ENCODE results near the gene SUCO. TPM values are rescaled to one million over a fixed set of nuclear protein-coding genes. Genes with fewer than 3 reads are reported as not detected.

The SUCO gene
- polyA plus RNA-seq, 1 donor (not counting 4 experiments of a cell fraction or from before 2014, with no cell fraction given) = 13.8 TPM

DNA sequence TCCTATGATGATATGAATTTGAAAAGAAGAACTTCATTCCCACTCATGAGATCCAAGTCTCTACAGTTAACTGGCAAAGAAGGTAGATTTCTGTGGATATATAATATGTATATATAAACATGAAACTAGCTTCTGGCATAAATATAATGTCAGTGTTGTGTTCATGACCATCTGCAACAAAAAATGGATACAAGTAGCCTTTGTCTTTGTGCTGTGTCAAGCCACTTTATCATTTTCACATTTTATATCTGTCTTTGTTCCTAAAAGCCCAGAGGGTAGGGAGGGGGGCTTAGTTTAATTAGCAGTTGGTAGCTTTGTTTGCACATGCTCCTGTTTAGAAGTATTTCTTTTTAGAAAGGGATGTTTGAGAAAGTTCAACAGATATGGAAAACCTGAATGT lies 69.8 kb downstream of the SUCO start:
- no peaks in the 10 kb centered on the region for H3K9me3 ChIP-seq (ENCODE audit: control insufficient read depth, low read depth, low read length)
- H3K79me2 ChIP-seq (ENCODE audit: control insufficient read depth, insufficient read depth, low read length) = no peaks in the 10 kb centered on the region
- H3K36me3 ChIP-seq (ENCODE audit: control insufficient read depth in 2 of 2, extremely low read depth in 1 of 2, insufficient read depth in 2 of 2, low read length in 2 of 2) = peaks cover 0 to 8% of the 10 kb centered on the region in 2 experiments
- no peaks in the 10 kb centered on the region for H4K20me1 ChIP-seq (ENCODE audit: control insufficient read depth, extremely low read depth, insufficient read depth, low read length)
- FAIRE-seq (no peak), DNase-seq (ENCODE audit: low read depth, low spot score) (no peak)
- dilution Hi-C loops (cut with MboI; ENCODE audit: extremely low pct_ligation_motif_present, low sequenced_read_pairs) = loop anchor here (25.0 kb wide), 1 partner anchor 110 kb away; no protein-coding TSS in a partner anchor
- no peak overlapping the region for H2AFZ ChIP-seq (ENCODE audit: control insufficient read depth, low read length)
- no peak overlapping the region for H3K4me2 ChIP-seq (ENCODE audit: control insufficient read depth, extremely low read depth, insufficient read depth, low read depth, low read length)
- H3K9ac ChIP-seq (ENCODE audit: control insufficient read depth, extremely low read depth, insufficient read depth, low read length) = no peak overlapping the region
- H3K27me3 ChIP-seq (ENCODE audit: control insufficient read depth, extremely low read depth, insufficient read depth, low read length) = no peaks in the 10 kb centered on the region
- H3K4me3 ChIP-seq (ENCODE audit: control insufficient read depth in 2 of 3, extremely low read depth in 1 of 3, insufficient read depth in 2 of 3, low read depth in 1 of 3, low read length in 3 of 3) = no peak overlapping the region
- H3K27ac ChIP-seq (ENCODE audit: control insufficient read depth, insufficient read depth, low read length) = no peak overlapping the region
- TF ChIP-seq EZH2 (IDR thresholded peaks at IDR 0.05; ENCODE audit: low read length) (no peak), CTCF (optimal IDR thresholded peaks at IDR 0.05 in 1 of 3, IDR thresholded peaks at IDR 0.05 in 1 of 3, conservative IDR thresholded peaks at IDR 0.05 in 1 of 3; ENCODE audit: extremely low read depth in 1 of 3, insufficient read depth in 2 of 3, low read length in 3 of 3) (no peak)
- peaks cover 16% of the 10 kb centered on the region for H3K4me1 ChIP-seq (ENCODE audit: control insufficient read depth, extremely low read depth, insufficient read depth, low read length)
- no peaks in the 10 kb centered on the region for H3K9me1 ChIP-seq (ENCODE audit: control insufficient read depth, extremely low read depth, insufficient read depth, low read length)

- no peak overlapping the region for H3K27ac ChIP-seq (ENCODE audit: control insufficient read depth, insufficient read depth, low read length)
- TF ChIP-seq CTCF (optimal IDR thresholded peaks at IDR 0.05 in 1 of 3, IDR thresholded peaks at IDR 0.05 in 1 of 3, conservative IDR thresholded peaks at IDR 0.05 in 1 of 3; ENCODE audit: extremely low read depth in 1 of 3, insufficient read depth in 2 of 3, low read length in 3 of 3) (no peak), EZH2 (IDR thresholded peaks at IDR 0.05; ENCODE audit: low read length) (no peak)
- no peak overlapping the region for H2AFZ ChIP-seq (ENCODE audit: control insufficient read depth, low read length)
- FAIRE-seq (no peak), DNase-seq (ENCODE audit: low read depth, low spot score) (no peak)
- dilution Hi-C loops (cut with MboI; ENCODE audit: extremely low pct_ligation_motif_present, low sequenced_read_pairs) = loop anchor here (25.0 kb wide), 1 partner anchor 108 kb away; no protein-coding TSS in a partner anchor
- no peaks in the 10 kb centered on the region for H3K79me2 ChIP-seq (ENCODE audit: control insufficient read depth, insufficient read depth, low read length)
- H3K4me2 ChIP-seq (ENCODE audit: control insufficient read depth, extremely low read depth, insufficient read depth, low read depth, low read length) = no peak overlapping the region
- no peaks in the 10 kb centered on the region for H3K9me1 ChIP-seq (ENCODE audit: control insufficient read depth, extremely low read depth, insufficient read depth, low read length)
- H3K9ac ChIP-seq (ENCODE audit: control insufficient read depth, extremely low read depth, insufficient read depth, low read length) = no peak overlapping the region
- H3K9me3 ChIP-seq (ENCODE audit: control insufficient read depth, low read depth, low read length) = no peaks in the 10 kb centered on the region
- peaks cover 16% of the 10 kb centered on the region for H3K4me1 ChIP-seq (ENCODE audit: control insufficient read depth, extremely low read depth, insufficient read depth, low read length)
- no peaks in the 10 kb centered on the region for H4K20me1 ChIP-seq (ENCODE audit: control insufficient read depth, extremely low read depth, insufficient read depth, low read length)
- H3K36me3 ChIP-seq (ENCODE audit: control insufficient read depth in 2 of 2, extremely low read depth in 1 of 2, insufficient read depth in 2 of 2, low read length in 2 of 2) = peaks cover 0 to 6% of the 10 kb centered on the region in 2 experiments
- H3K27me3 ChIP-seq (ENCODE audit: control insufficient read depth, extremely low read depth, insufficient read depth, low read length) = no peaks in the 10 kb centered on the region
- no peak overlapping the region for H3K4me3 ChIP-seq (ENCODE audit: control insufficient read depth in 2 of 3, extremely low read depth in 1 of 3, insufficient read depth in 2 of 3, low read depth in 1 of 3, low read length in 3 of 3)
These were observed 70.9 kb downstream of the SUCO start for GRCh38 chr1:172603816-172604215.

Data from keratinocyte (primary cell).